ENCODE data around the gene RAPGEF6.

GRCh38 chr5:131649161-131649560, 14.1 kb upstream of the RAPGEF6 start:
- TF ChIP-seq TAF1 (IDR thresholded peaks at IDR 0.05; ENCODE audit: borderline replicate concordance, low read depth, low read length) (no peak), POLR2A (IDR thresholded peaks at IDR 0.05; ENCODE audit: low read depth, low read length) (no peak), POLR2AphosphoS5 (IDR thresholded peaks at IDR 0.05; ENCODE audit: low read depth, low read length) (no peak)

All from GM12892 (cell line).